Left ventricle myocardium inferior (tissue), 1 donor: ENCODE measurements around the gene TLR5. TPM values are rescaled to one million over a fixed set of nuclear protein-coding genes. Genes with fewer than 3 reads are reported as not detected.

Experiments
- DNase-seq: peaks from one replicate; pipeline ENCODE4 v3.0.0-alpha.2; 2020
- H3K27ac ChIP-seq: fragments of 200-600 bp; replicated peaks from 2 replicates; pipeline ENCODE4 v1.8.0; 2021
- H3K27me3 ChIP-seq: fragments of 200-600 bp; 2 replicates; pipeline ENCODE4 v1.8.0; 2021; ENCODE audit warnings: low read depth
- H3K36me3 ChIP-seq: fragments of 200-600 bp; 2 replicates; pipeline ENCODE4 v1.8.0; 2021
- H3K4me1 ChIP-seq: fragments of 200-600 bp; 2 replicates; pipeline ENCODE4 v1.8.0; 2021
- H3K4me3 ChIP-seq: fragments of 200-600 bp; 2 replicates; pipeline ENCODE4 v1.8.0; 2021; ENCODE audit warnings: mild to moderate bottlenecking, moderate library complexity
- H3K9me3 ChIP-seq: fragments of 200-600 bp; replicated peaks from 2 replicates; pipeline ENCODE4 v1.8.0; 2021
- intact Hi-C: fragments of 100-400 bp; cut with micrococcal nuclease; formaldehyde crosslinking; loops from one replicate; pipeline ENCODE4 v1.11.0; 2022
- total RNA-seq: library from RNA; stranded (reverse); fragmentation: NEBNext Ultra II Directional; extraction: Animal tissue kit (Norgen Biotek cat#: 25700); gene quantifications from one replicate; pipeline ENCODE4 v1.2.1, GENCODE V29; 2021
- TF ChIP-seq, protein P1 (sequence below): fragments of 200-600 bp; IDR thresholded peaks from 2 replicates; pipeline ENCODE4 v1.8.0; 2021; ENCODE audit warnings: antibody characterized with exemption, mild to moderate bottlenecking, borderline replicate concordance
- donor health status: DM: no; HTN: yes; CAD: no; lungs with severe emphysema.

TLR5 gene
- total RNA-seq, 1 donor from 2014 or later = 2.3 TPM

- Histone ChIP-seq H3K9me3 (no peaks in the 10 kb centered on the region), H3K4me3 (no peak overlapping the region), H3K27me3 (no peaks in the 10 kb centered on the region), H3K36me3 (no peaks in the 10 kb centered on the region), H3K27ac (peak overlapping the region; percentile 80), H3K4me1 (peaks cover 56% of the 10 kb centered on the region)
- TF ChIP-seq, protein P1, sequence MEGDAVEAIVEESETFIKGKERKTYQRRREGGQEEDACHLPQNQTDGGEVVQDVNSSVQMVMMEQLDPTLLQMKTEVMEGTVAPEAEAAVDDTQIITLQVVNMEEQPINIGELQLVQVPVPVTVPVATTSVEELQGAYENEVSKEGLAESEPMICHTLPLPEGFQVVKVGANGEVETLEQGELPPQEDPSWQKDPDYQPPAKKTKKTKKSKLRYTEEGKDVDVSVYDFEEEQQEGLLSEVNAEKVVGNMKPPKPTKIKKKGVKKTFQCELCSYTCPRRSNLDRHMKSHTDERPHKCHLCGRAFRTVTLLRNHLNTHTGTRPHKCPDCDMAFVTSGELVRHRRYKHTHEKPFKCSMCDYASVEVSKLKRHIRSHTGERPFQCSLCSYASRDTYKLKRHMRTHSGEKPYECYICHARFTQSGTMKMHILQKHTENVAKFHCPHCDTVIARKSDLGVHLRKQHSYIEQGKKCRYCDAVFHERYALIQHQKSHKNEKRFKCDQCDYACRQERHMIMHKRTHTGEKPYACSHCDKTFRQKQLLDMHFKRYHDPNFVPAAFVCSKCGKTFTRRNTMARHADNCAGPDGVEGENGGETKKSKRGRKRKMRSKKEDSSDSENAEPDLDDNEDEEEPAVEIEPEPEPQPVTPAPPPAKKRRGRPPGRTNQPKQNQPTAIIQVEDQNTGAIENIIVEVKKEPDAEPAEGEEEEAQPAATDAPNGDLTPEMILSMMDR = peak; percentile 56
- DNase-seq = peak; percentile 56
- intact Hi-C loops = no loop called here
Observed at GRCh38 chr1:223077247-223077833, 65.7 kb downstream of the TLR5 start.

GRCh38 chr1:223076362-223076761 lies 66.7 kb downstream of the TLR5 start:
- no peaks in the 10 kb centered on the region for H3K36me3 ChIP-seq
- H3K27me3 ChIP-seq = no peaks in the 10 kb centered on the region
- intact Hi-C loops = no loop called here
- H3K4me3 ChIP-seq = no peak overlapping the region
- H3K9me3 ChIP-seq = no peaks in the 10 kb centered on the region
- TF ChIP-seq, protein P1 = no peak
- peak overlapping the region; percentile 80 for H3K27ac ChIP-seq
- peaks cover 53% of the 10 kb centered on the region for H3K4me1 ChIP-seq
- peak; percentile 51 for DNase-seq

DNA sequence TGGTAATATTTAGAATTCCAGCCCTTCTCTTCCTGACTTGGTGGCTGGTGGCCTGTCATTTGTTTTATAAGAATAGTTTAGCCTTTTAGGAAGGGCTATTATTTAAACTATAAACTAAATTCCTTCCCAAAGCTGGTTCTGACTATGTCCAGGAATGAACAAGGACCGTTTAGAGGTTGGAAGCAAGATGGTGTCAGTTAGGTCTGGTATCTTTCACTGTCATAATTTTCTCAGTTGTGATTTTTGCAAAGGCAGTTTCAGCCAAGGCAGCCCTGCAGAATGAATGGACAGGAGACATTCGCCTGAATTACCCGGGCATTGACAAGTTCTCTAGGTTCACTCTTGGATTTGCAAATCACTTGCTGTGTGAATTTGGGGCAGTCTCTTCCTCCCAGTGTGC lies 67.2 kb downstream of the TLR5 start:
- H3K27me3 ChIP-seq = no peaks in the 10 kb centered on the region
- H3K27ac ChIP-seq = peak overlapping the region; percentile 80
- intact Hi-C loops = no loop called here
- no peak overlapping the region for H3K4me3 ChIP-seq
- TF ChIP-seq, protein P1 = no peak
- no peak for DNase-seq
- H3K9me3 ChIP-seq = no peaks in the 10 kb centered on the region
- peaks cover 53% of the 10 kb centered on the region for H3K4me1 ChIP-seq
- H3K36me3 ChIP-seq = no peaks in the 10 kb centered on the region

- H3K9me3 ChIP-seq = no peaks in the 10 kb centered on the region
- H3K27me3 ChIP-seq = no peaks in the 10 kb centered on the region
- intact Hi-C loops = no loop called here
- peak overlapping the region; percentile 29 for H3K4me3 ChIP-seq
- peaks cover 53% of the 10 kb centered on the region for H3K4me1 ChIP-seq
- TF ChIP-seq, protein P1 = no peak
- no peak for DNase-seq
- H3K27ac ChIP-seq = peak overlapping the region; percentile 80
- H3K36me3 ChIP-seq = no peaks in the 10 kb centered on the region
Observed at GRCh38 chr1:223074445-223075300, 68.4 kb downstream of the TLR5 start.

GRCh38 chr1:223068900-223069665 lies 74.0 kb downstream of the TLR5 start:
- no peak overlapping the region for H3K4me3 ChIP-seq
- no peaks in the 10 kb centered on the region for H3K9me3 ChIP-seq
- peaks cover 17% of the 10 kb centered on the region for H3K4me1 ChIP-seq
- no peak overlapping the region for H3K27ac ChIP-seq
- no peaks in the 10 kb centered on the region for H3K36me3 ChIP-seq
- intact Hi-C loops = no loop called here
- H3K27me3 ChIP-seq = no peaks in the 10 kb centered on the region
- DNase-seq = no peak
- TF ChIP-seq, protein P1 = no peak
